ENCODE results near the gene SURF6. TPM values are rescaled to one million over a fixed set of nuclear protein-coding genes. Genes with fewer than 3 reads are reported as not detected.

Gene SURF6
- polyA plus RNA-seq, 12 donors = 14.3 to 32.6 (median 18.6) TPM; not detected in 1

GRCh38 chr9:133369933-133370332 is 33.9 kb upstream of the SURF6 start:
- DNase-seq = no peak

GRCh38 chr9:133369422-133369821 is 33.4 kb upstream of the SURF6 start:
- DNase-seq = no peak

GRCh38 chr9:133368249-133368881 is 32.4 kb upstream of the SURF6 start:
- DNase-seq = no peak

- no peak for DNase-seq
Observed at GRCh38 chr9:133367778-133368177, 31.8 kb upstream of the SURF6 start.

- DNase-seq = no peak
Observed at GRCh38 chr9:133367221-133367620, 31.2 kb upstream of the SURF6 start.

- DNase-seq = no peak
Observed at GRCh38 chr9:133366435-133366834, 30.4 kb upstream of the SURF6 start.

GRCh38 chr9:133362359-133363044 is 26.5 kb upstream of the SURF6 start:
- DNase-seq = no peak

GRCh38 chr9:133361507-133362092 is 25.6 kb upstream of the SURF6 start:
- DNase-seq = no peak

GRCh38 chr9:133360400-133361393 is 24.7 kb upstream of the SURF6 start:
- DNase-seq = no peak

GRCh38 chr9:133359399-133360175 is 23.6 kb upstream of the SURF6 start:
- DNase-seq = no peak

- DNase-seq = no peak
Observed at GRCh38 chr9:133357656-133358055, 21.7 kb upstream of the SURF6 start.

GRCh38 chr9:133356391-133357091 is 20.6 kb upstream of the SURF6 start, which contains the start of the genes SURF1 and SURF2:
TSS of gene SURF1 (minus strand) at chr9:133356487. CDS start at chr9:133356453, 34 bp downstream.
TSS of gene SURF2 (plus strand) at chr9:133356550. CDS start at chr9:133356593, 43 bp downstream.
- DNase-seq = peak; percentile 85

- DNase-seq = no peak
Observed at GRCh38 chr9:133355881-133356357, 19.9 kb upstream of the SURF6 start.

- no peak for DNase-seq
Observed at GRCh38 chr9:133354766-133355165, 18.8 kb upstream of the SURF6 start.

GRCh38 chr9:133353548-133353947 is 17.6 kb upstream of the SURF6 start:
- no peak for DNase-seq

- no peak for DNase-seq
Observed at GRCh38 chr9:133352635-133353340, 16.8 kb upstream of the SURF6 start.

GRCh38 chr9:133351908-133352634 is 16.1 kb upstream of the SURF6 start:
- no peak for DNase-seq

- DNase-seq = no peak
Observed at GRCh38 chr9:133351526-133351907, 15.5 kb upstream of the SURF6 start.

Measured in muscle of arm (tissue), 12 donors.